HG03439 (cell line): ENCODE data around the gene IL1A.
"Not testable (repeated sequence)": the region's sequence is repeated elsewhere in the genome, so short reads cannot be mapped to it uniquely, and the experiment has no call there.

Source experiments
- ATAC-seq: cut with Tn5 transposase; IDR thresholded peaks from one replicate; pipeline ENCODE4 v1.9.1; 2021; ENCODE audit warnings: mild to moderate bottlenecking, moderate library complexity; ENCODE audit not compliant: unreplicated experiment

IL1A gene

GRCh38 chr2:112784199-112785189 is at the start of gene IL1A:
TSS of gene IL1A (minus strand) at chr2:112784493. CDS start at chr2:112783770, 723 bp downstream.
- no peak for ATAC-seq

GRCh38 chr2:112833976-112834375 is 49.7 kb upstream of the IL1A start:
- no peak for ATAC-seq

- not testable (repeated sequence) for ATAC-seq
Measured at GRCh38 chr2:112833639-112833931, 49.3 kb upstream of the IL1A start.

GRCh38 chr2:112832841-112833638 is 48.7 kb upstream of the IL1A start:
- no peak for ATAC-seq

- ATAC-seq: no peak
Measured at GRCh38 chr2:112831946-112832840, 47.9 kb upstream of the IL1A start.

GRCh38 chr2:112831513-112831845 is 47.2 kb upstream of the IL1A start:
- ATAC-seq: no peak

- ATAC-seq: no peak
Measured at GRCh38 chr2:112830682-112831512, 46.6 kb upstream of the IL1A start.

- no peak for ATAC-seq
Measured at GRCh38 chr2:112829961-112830681, 45.8 kb upstream of the IL1A start.

GRCh38 chr2:112829101-112829960 is 45.0 kb upstream of the IL1A start:
- no peak for ATAC-seq

- ATAC-seq: no peak
Measured at GRCh38 chr2:112828251-112828691, 44.0 kb upstream of the IL1A start.

GRCh38 chr2:112827604-112828185 is 43.4 kb upstream of the IL1A start:
- no peak for ATAC-seq

- no peak for ATAC-seq
Measured at GRCh38 chr2:112827009-112827408, 42.7 kb upstream of the IL1A start.

- ATAC-seq: no peak
Measured at GRCh38 chr2:112825706-112826105, 41.4 kb upstream of the IL1A start.

GRCh38 chr2:112824694-112825085 is 40.4 kb upstream of the IL1A start:
- no peak for ATAC-seq

GRCh38 chr2:112821682-112822081 is 37.4 kb upstream of the IL1A start:
- no peak for ATAC-seq

- ATAC-seq: no peak
Measured at GRCh38 chr2:112821142-112821541, 36.8 kb upstream of the IL1A start.

GRCh38 chr2:112820343-112820742 is 36.0 kb upstream of the IL1A start:
- ATAC-seq: no peak

- ATAC-seq: no peak
Measured at GRCh38 chr2:112819081-112819480, 34.8 kb upstream of the IL1A start.
